Measurements from ENCODE around the gene TADA1.

Gene TADA1, protein sequence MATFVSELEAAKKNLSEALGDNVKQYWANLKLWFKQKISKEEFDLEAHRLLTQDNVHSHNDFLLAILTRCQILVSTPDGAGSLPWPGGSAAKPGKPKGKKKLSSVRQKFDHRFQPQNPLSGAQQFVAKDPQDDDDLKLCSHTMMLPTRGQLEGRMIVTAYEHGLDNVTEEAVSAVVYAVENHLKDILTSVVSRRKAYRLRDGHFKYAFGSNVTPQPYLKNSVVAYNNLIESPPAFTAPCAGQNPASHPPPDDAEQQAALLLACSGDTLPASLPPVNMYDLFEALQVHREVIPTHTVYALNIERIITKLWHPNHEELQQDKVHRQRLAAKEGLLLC

DNA sequence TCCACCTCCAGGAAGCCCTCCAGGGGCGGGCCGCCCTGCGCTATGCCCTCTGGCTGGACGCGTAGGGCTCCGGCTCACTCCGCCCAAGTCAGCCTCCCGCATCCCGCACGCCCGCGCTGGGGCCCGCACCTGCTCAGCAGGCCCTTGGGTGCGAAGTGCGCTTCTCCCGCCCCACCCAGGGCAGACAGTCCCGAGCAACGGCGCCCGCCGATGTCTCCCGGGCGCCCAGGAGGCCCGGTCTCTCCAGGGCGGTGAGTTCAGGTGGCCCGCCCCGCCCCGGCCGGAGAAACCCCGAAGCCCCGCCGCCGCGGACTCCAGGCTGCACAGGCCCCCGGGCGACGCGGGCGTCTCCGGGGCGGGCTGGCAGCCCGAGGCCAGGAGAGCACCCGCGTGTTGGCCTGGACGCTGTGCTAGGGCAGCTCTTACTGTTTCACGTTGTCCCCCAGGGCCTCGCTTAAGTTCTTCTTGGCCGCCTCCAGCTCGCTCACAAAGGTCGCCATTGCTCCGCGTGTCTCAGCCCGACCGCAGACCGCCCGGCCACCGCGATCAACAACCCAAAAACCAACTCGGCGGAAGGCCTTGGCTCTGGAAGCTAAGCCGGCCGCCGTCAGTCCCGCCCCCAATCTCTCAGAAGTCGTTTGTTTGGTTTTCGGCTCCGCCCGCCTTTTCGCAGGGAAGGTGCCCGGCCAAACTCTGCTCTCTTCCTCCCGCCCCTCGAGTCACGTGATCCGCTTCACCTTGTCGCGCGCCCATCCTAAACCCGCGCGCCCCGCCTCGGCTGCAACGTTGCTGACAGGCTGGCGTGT lies at the start of gene TADA1:
Gene TADA1 (minus strand): TSS at position 531 of the 806 bp plus-strand sequence. CDS start 31 bp downstream, at position 500.
- peak; percentile 96 for DNase-seq (ENCODE audit: low read depth)
- TF ChIP-seq, protein P1, sequence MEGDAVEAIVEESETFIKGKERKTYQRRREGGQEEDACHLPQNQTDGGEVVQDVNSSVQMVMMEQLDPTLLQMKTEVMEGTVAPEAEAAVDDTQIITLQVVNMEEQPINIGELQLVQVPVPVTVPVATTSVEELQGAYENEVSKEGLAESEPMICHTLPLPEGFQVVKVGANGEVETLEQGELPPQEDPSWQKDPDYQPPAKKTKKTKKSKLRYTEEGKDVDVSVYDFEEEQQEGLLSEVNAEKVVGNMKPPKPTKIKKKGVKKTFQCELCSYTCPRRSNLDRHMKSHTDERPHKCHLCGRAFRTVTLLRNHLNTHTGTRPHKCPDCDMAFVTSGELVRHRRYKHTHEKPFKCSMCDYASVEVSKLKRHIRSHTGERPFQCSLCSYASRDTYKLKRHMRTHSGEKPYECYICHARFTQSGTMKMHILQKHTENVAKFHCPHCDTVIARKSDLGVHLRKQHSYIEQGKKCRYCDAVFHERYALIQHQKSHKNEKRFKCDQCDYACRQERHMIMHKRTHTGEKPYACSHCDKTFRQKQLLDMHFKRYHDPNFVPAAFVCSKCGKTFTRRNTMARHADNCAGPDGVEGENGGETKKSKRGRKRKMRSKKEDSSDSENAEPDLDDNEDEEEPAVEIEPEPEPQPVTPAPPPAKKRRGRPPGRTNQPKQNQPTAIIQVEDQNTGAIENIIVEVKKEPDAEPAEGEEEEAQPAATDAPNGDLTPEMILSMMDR (conservative IDR thresholded peaks at IDR 0.05; ENCODE audit: control insufficient read depth, insufficient read depth, low read depth, low read length): no peak
- H3K4me3 ChIP-seq (ENCODE audit: control insufficient read depth, low read depth, low read length): peak within 1 kb of the TSS; percentile 80

- no peak overlapping the region for H3K4me3 ChIP-seq (ENCODE audit: control insufficient read depth, low read depth, low read length)
- TF ChIP-seq, protein P1 (conservative IDR thresholded peaks at IDR 0.05; ENCODE audit: control insufficient read depth, insufficient read depth, low read depth, low read length): no peak
- DNase-seq (ENCODE audit: low read depth): no peak
Observed at GRCh38 chr1:166924823-166925541, 48.9 kb upstream of the TADA1 start.

DNA sequence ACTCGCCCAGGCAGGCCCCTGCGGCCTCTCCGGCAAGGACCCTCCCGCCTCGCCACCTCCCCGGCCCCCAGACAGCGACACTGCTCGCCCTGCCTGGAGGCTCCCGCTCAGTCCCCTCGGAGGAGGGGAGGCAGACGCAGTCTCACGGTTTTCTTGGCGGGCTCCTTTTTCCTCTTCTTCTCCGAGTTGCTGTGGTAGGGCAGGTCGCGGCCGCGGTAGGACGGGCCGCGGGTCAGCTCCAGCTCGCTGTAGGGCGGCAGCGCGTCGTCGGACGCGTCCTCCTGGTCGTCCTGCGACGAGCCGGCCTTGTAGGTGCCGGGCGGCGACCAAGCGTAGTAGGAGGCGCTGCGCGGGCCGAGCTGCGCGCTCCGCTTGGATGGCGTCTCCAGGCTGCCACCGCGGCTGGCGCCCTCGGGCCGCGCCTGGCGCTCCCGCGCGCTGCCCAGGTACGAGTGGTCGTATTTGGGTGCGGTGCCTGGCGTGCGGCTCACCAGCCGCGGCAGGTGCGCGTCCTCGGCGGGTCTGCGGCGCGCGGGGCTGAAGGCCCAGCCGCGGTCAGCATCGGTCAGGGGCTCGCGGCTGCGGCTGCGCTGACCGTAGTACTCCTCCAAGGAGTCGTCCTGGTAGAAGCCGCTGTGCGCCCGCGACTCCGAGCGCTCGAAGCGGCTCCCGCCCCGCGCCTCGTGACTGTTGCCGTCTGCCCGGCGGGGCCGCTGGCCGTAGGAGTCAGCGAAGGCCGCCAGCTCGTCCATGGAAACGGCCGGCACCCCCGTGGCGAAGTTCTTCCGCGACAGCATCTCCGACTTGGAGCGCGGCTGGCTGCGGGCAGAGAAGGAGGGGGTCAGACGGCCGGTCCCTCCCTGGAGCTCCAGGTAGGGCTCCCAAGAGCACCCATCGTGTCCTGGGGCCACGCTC lies 44.8 kb upstream of the TADA1 start:
- no peak for DNase-seq (ENCODE audit: low read depth)
- TF ChIP-seq, protein P1 (conservative IDR thresholded peaks at IDR 0.05; ENCODE audit: control insufficient read depth, insufficient read depth, low read depth, low read length): no peak

GRCh38 chr1:166918956-166919316 lies 42.9 kb upstream of the TADA1 start:
- DNase-seq (ENCODE audit: low read depth): no peak
- TF ChIP-seq, protein P1 (conservative IDR thresholded peaks at IDR 0.05; ENCODE audit: control insufficient read depth, insufficient read depth, low read depth, low read length): no peak
- no peak overlapping the region for H3K4me3 ChIP-seq (ENCODE audit: control insufficient read depth, low read depth, low read length)

More for the DNA sequence above, 44.8 kb upstream of the TADA1 start:
- no peak overlapping the region for H3K4me3 ChIP-seq (ENCODE audit: control insufficient read depth, low read depth, low read length)

GRCh38 chr1:166918088-166918955 lies 42.3 kb upstream of the TADA1 start:
- no peak for DNase-seq (ENCODE audit: low read depth)
- TF ChIP-seq, protein P1 (conservative IDR thresholded peaks at IDR 0.05; ENCODE audit: control insufficient read depth, insufficient read depth, low read depth, low read length): no peak
- no peak overlapping the region for H3K4me3 ChIP-seq (ENCODE audit: control insufficient read depth, low read depth, low read length)

All from fibroblast of mammary gland (primary cell).